Measurements from ENCODE around the gene PRIM2. TPM values are rescaled to one million over a fixed set of nuclear protein-coding genes. Genes with fewer than 3 reads are reported as not detected.
"Not testable (repeated sequence)": the region's sequence is repeated elsewhere in the genome, so short reads cannot be mapped to it uniquely, and the experiment has no call there.

The PRIM2 gene
- total RNA-seq (2021) (42.1 and 45.2 TPM in 2 replicates), Bru-seq, nascent RNA (percentile 90 among the genes with signal in this experiment), BruChase-seq, experiment 1, labeled RNA remaining after a 2-hour chase (percentile 82 among the genes with signal in this experiment), BruChase-seq, experiment 2, labeled RNA remaining after a 6-hour chase (percentile 77 among the genes with signal in this experiment)
- long read RNA-seq, transcript PRIM2-207 (14 exons, 2,308 nt) = major isoform, 30 of 48 reads
- long read RNA-seq, partial matches to known transcripts = 9 of 48 reads
- long read RNA-seq, other reads (novel, unspliced or antisense) = 9 of 48 reads

GRCh38 chr6:57317060-57317943, at the start of gene PRIM2:
Gene PRIM2, plus strand, starts transcription at chr6:57317630. Its CDS starts 816 bp downstream, at chr6:57318446.
- Histone ChIP-seq H3K27me3 (replicated peaks; ENCODE audit: insufficient read depth, low read depth, low read length, poor library complexity) (no peaks in the 10 kb centered on the region), H3K4me1 (ENCODE audit: insufficient read depth, low read length, poor library complexity, severe bottlenecking) (peaks cover 11% of the 10 kb centered on the region), H3K36me3 (ENCODE audit: insufficient read depth, low read length, poor library complexity, severe bottlenecking) (peaks cover 31% of the 10 kb centered on the region), H3K27ac (ENCODE audit: low read depth, low read length, poor library complexity, severe bottlenecking) (peak within 1 kb of the TSS; percentile 81), H3K4me3 (ENCODE audit: low read depth, low read length, poor library complexity, severe bottlenecking) (peak within 1 kb of the TSS; percentile 67), H3K9me3 (ENCODE audit: low read depth, low read length, poor library complexity, severe bottlenecking) (no peaks in the 10 kb centered on the region)
- no TSS peak for BruUV-seq (replicated peaks)
- intact Hi-C loops (cut with micrococcal nuclease; ENCODE audit: unreplicated experiment) = loop anchor here (2.0 to 5.0 kb wide), 7 partner anchors 145 to 960 kb away; partner anchors contain the start of genes BAG2 and KIAA1586
- DNase-seq (ENCODE audit: low spot score) = peak; percentile 92
- TF ChIP-seq EZH2 (IDR thresholded peaks at IDR 0.05; ENCODE audit: borderline replicate concordance, low read depth, low read length, poor library complexity, severe bottlenecking) (no peak), CTCF (conservative IDR thresholded peaks at IDR 0.05; ENCODE audit: low read depth, low read length) (no peak)
- ChIA-PET CTCF (interaction anchor here (0.7 to 1.6 kb wide), 4 partner anchors 127 to 415 kb away, joined by 3 to 8 read pairs (median 3); partner anchors contain the start of gene BEND6), POLR2A (ENCODE audit: low non-redundant PET) (no interaction called here)

- H3K27ac ChIP-seq (ENCODE audit: low read depth, low read length, poor library complexity, severe bottlenecking) = no peak overlapping the region
- TF ChIP-seq CTCF (conservative IDR thresholded peaks at IDR 0.05; ENCODE audit: low read depth, low read length) (no peak), EZH2 (IDR thresholded peaks at IDR 0.05; ENCODE audit: borderline replicate concordance, low read depth, low read length, poor library complexity, severe bottlenecking) (no peak)
- H3K36me3 ChIP-seq (ENCODE audit: insufficient read depth, low read length, poor library complexity, severe bottlenecking) = no peaks in the 10 kb centered on the region
- no peaks in the 10 kb centered on the region for H3K4me1 ChIP-seq (ENCODE audit: insufficient read depth, low read length, poor library complexity, severe bottlenecking)
- no peak for DNase-seq (ENCODE audit: low spot score)
- intact Hi-C loops (cut with micrococcal nuclease; ENCODE audit: unreplicated experiment) = loop anchor here (1.0 kb wide), 1 partner anchor 48 kb away; no protein-coding TSS in a partner anchor
- POLR2A ChIA-PET (ENCODE audit: low non-redundant PET) = interaction anchor here (0.7 kb wide), 1 partner anchor 625 kb away, joined by 3 read pairs; no protein-coding TSS in a partner anchor
- CTCF ChIA-PET = no interaction called here
- H3K9me3 ChIP-seq (ENCODE audit: low read depth, low read length, poor library complexity, severe bottlenecking) = no peaks in the 10 kb centered on the region
- no peak overlapping the region for H3K4me3 ChIP-seq (ENCODE audit: low read depth, low read length, poor library complexity, severe bottlenecking)
- H3K27me3 ChIP-seq (replicated peaks; ENCODE audit: insufficient read depth, low read depth, low read length, poor library complexity) = no peaks in the 10 kb centered on the region
- no TSS peak for BruUV-seq (replicated peaks)
These were observed 49.2 kb upstream of the PRIM2 start for GRCh38 chr6:57268294-57268640.

- POLR2A ChIA-PET (ENCODE audit: low non-redundant PET); DNase-seq (ENCODE audit: low spot score); BruUV-seq (replicated peaks); H3K4me1 ChIP-seq (ENCODE audit: insufficient read depth, low read length, poor library complexity, severe bottlenecking); H3K27me3 ChIP-seq (replicated peaks; ENCODE audit: insufficient read depth, low read depth, low read length, poor library complexity); H3K36me3 ChIP-seq (ENCODE audit: insufficient read depth, low read length, poor library complexity, severe bottlenecking); H3K9me3 ChIP-seq (ENCODE audit: low read depth, low read length, poor library complexity, severe bottlenecking); H3K27ac ChIP-seq (ENCODE audit: low read depth, low read length, poor library complexity, severe bottlenecking); H3K4me3 ChIP-seq (ENCODE audit: low read depth, low read length, poor library complexity, severe bottlenecking); intact Hi-C loops (cut with micrococcal nuclease; ENCODE audit: unreplicated experiment); CTCF ChIA-PET: not testable (repeated sequence)
These were observed 43.2 kb upstream of the PRIM2 start for GRCh38 chr6:57274113-57274824.
